Gastrocnemius medialis (tissue), 4 donors: ENCODE results near the gene DHX40. TPM values are rescaled to one million over a fixed set of nuclear protein-coding genes. Genes with fewer than 3 reads are reported as not detected.
"Not testable (repeated sequence)": the region's sequence is repeated elsewhere in the genome, so short reads cannot be mapped to it uniquely, and the experiment has no call there.

Experiments used
- ATAC-seq, 2 donors: fragments of 150-250 bp; one replicate each; pipeline ENCODE4 v1.9.1; 2016
- DNase-seq, 2 donors: peaks; one replicate each; pipeline ENCODE4 v3.0.0-alpha.2; 2019
- H3K27ac ChIP-seq, 4 donors: fragments of 200-600 bp; sonication (generic); 1 replicate in 1 of 4; 2 replicates in 3 of 4; pipeline ENCODE4 v1.5.1; 2016 to 2018; ENCODE audit warnings: mild to moderate bottlenecking in 2 of 4, moderate library complexity in 1 of 4
- H3K27me3 ChIP-seq, 3 donors: fragments of 200-600 bp; sonication (generic) in 2 of 3; 1 replicate in 1 of 3; 2 replicates in 2 of 3; pipeline versions ENCODE4 v1.5.1 to v1.6.0; 2016 to 2019; ENCODE audit warnings: mild to moderate bottlenecking in 1 of 3, moderate library complexity in 1 of 3
- H3K36me3 ChIP-seq, 2 donors: fragments of 200-600 bp; sonication (generic) in 1 of 2; one replicate each; pipeline ENCODE4 v1.5.1; 2017 to 2018
- H3K4me1 ChIP-seq, 2 donors: fragments of 200-600 bp; sonication (generic) in 1 of 2; one replicate each; pipeline ENCODE4 v1.5.1; 2016 to 2017; ENCODE audit warnings: mild to moderate bottlenecking in 2 of 2
- H3K4me3 ChIP-seq, 4 donors: fragments of 200-600 bp; sonication (generic) in 3 of 4; 1 replicate in 1 of 4; 2 replicates in 3 of 4; pipeline ENCODE4 v1.5.1; 2016 to 2019; ENCODE audit warnings: mild to moderate bottlenecking in 2 of 4
- H3K9me3 ChIP-seq, 3 donors: fragments of 200-600 bp; sonication (generic) in 2 of 3; 1 replicate in 1 of 3; 2 replicates in 2 of 3; pipeline ENCODE4 v1.5.1; 2016 to 2019
- POLR2A ChIP-seq, 2 donors: fragments of 450-650 bp; IDR thresholded peaks; one replicate each; pipeline ENCODE4 v1.6.1; 2017; ENCODE audit warnings: antibody characterized with exemption in 2 of 2, mild to moderate bottlenecking in 2 of 2, moderate library complexity in 2 of 2
- in situ Hi-C, 4 donors: fragments of 200-750 bp; cut with MboI; loops; one replicate each; pipeline versions ENCODE4 v1.15.0 to v1.8.0; 2017; ENCODE audit warnings: low sequenced_read_pairs in 4 of 4
- intact Hi-C: fragments of 100-400 bp; cut with DNase I; formaldehyde crosslinking; loops from one replicate; pipeline ENCODE4 v1.15.1; 2023; ENCODE audit warnings: low total_unique reads
- total RNA-seq, 4 donors: library from RNA; depleted of rRNA; stranded (reverse); fragments of >200 nt; gene quantifications; one replicate each; pipeline versions ENCODE4 v1.1.0 to v1.2.3, GENCODE V29; 2016
- TF ChIP-seq, protein P1 (sequence below), 5 experiments: fragments of 450-650 bp in 3 of 5; fragments of 200-600 bp in 2 of 5; sonication (generic) in 2 of 5; IDR thresholded peaks in 4 of 5; conservative IDR thresholded peaks in 1 of 5; 1 replicate in 4 of 5; 2 replicates in 1 of 5; pipeline ENCODE4 v1.5.1; 2016 to 2019; ENCODE audit warnings: antibody characterized with exemption in 5 of 5, mild to moderate bottlenecking in 3 of 5, moderate library complexity in 3 of 5

Gene DHX40
- total RNA-seq, 4 donors from 2014 or later: 21.2 to 32.2 (median 26.9) TPM

DNA sequence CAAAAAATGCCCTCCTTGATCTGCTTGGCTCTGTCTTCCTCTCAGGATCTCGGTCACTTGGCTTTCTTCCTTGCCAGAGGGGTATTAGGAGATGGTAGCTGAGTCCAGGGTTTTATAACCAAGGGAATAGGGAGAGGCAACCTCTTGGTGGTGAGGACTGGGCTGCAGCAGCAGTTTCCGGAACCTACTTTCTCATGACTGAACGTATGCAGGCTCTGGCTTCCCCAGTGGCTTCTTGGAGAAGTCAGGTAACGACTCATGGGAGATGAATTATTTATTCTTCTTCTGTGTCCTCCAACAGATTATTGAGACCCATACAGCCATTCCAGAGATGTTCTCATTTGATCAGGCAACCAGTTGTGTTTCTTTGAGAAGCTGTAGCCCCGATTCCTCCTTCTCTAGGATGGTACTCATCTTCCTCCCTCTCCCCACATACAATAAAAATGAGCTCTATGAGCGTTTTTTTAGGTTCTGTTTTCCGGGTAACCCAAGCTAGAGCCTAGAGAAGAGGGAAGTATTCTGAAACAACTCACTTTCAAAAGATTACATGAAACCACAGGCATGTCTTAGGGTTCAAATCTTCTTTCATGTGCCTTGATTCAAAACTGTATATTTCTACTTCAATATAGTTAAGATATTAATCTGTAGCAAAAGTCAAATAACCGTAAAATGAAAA is 22.3 kb upstream of the DHX40 start:
- DNase-seq (no peak), ATAC-seq (no peak)
- H3K4me1 ChIP-seq: no peaks in the 10 kb centered on the region
- H3K27ac ChIP-seq: no peak overlapping the region
- in situ Hi-C loops: no loop called here
- no peak overlapping the region for H3K4me3 ChIP-seq
- no peaks in the 10 kb centered on the region for H3K9me3 ChIP-seq
- H3K27me3 ChIP-seq: no peaks in the 10 kb centered on the region
- intact Hi-C loops: loop anchor here (5.0 kb wide), 1 partner anchor 514 kb away; no protein-coding TSS in a partner anchor
- no peak for TF ChIP-seq POLR2A (IDR thresholded peaks at IDR 0.05)
- TF ChIP-seq, protein P1, sequence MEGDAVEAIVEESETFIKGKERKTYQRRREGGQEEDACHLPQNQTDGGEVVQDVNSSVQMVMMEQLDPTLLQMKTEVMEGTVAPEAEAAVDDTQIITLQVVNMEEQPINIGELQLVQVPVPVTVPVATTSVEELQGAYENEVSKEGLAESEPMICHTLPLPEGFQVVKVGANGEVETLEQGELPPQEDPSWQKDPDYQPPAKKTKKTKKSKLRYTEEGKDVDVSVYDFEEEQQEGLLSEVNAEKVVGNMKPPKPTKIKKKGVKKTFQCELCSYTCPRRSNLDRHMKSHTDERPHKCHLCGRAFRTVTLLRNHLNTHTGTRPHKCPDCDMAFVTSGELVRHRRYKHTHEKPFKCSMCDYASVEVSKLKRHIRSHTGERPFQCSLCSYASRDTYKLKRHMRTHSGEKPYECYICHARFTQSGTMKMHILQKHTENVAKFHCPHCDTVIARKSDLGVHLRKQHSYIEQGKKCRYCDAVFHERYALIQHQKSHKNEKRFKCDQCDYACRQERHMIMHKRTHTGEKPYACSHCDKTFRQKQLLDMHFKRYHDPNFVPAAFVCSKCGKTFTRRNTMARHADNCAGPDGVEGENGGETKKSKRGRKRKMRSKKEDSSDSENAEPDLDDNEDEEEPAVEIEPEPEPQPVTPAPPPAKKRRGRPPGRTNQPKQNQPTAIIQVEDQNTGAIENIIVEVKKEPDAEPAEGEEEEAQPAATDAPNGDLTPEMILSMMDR (IDR thresholded peaks at IDR 0.05 in 4 of 5, conservative IDR thresholded peaks at IDR 0.05 in 1 of 5): no peak
- no peaks in the 10 kb centered on the region for H3K36me3 ChIP-seq

DNA sequence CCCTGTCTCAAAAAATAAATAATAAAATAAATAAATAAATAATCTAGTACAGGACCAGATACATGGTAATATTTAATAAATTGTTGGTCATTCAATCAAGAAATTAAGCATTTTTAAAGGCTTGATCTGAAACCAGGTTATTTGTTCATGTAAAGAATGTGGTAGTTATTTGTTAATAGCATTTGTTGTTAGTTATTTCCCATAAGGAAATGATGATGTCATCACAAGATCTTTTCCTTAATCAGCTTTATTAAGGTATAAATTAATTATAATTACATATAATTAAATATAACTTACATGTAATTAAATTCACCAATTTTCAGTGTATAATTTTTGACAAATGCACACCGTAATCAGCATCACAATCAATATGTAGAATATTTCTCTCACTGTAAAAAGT is 19.5 kb upstream of the DHX40 start:
- TF ChIP-seq, protein P1 (IDR thresholded peaks at IDR 0.05 in 4 of 5, conservative IDR thresholded peaks at IDR 0.05 in 1 of 5): no peak
- no peak for TF ChIP-seq POLR2A (IDR thresholded peaks at IDR 0.05)
- no peaks in the 10 kb centered on the region for H3K9me3 ChIP-seq
- ATAC-seq (no peak), DNase-seq (no peak)
- H3K4me3 ChIP-seq: no peak overlapping the region
- no peaks in the 10 kb centered on the region for H3K36me3 ChIP-seq
- H3K27me3 ChIP-seq: no peaks in the 10 kb centered on the region
- in situ Hi-C loops: no loop called here
- no peaks in the 10 kb centered on the region for H3K4me1 ChIP-seq
- no peak overlapping the region for H3K27ac ChIP-seq
- intact Hi-C loops: no loop called here

DNA sequence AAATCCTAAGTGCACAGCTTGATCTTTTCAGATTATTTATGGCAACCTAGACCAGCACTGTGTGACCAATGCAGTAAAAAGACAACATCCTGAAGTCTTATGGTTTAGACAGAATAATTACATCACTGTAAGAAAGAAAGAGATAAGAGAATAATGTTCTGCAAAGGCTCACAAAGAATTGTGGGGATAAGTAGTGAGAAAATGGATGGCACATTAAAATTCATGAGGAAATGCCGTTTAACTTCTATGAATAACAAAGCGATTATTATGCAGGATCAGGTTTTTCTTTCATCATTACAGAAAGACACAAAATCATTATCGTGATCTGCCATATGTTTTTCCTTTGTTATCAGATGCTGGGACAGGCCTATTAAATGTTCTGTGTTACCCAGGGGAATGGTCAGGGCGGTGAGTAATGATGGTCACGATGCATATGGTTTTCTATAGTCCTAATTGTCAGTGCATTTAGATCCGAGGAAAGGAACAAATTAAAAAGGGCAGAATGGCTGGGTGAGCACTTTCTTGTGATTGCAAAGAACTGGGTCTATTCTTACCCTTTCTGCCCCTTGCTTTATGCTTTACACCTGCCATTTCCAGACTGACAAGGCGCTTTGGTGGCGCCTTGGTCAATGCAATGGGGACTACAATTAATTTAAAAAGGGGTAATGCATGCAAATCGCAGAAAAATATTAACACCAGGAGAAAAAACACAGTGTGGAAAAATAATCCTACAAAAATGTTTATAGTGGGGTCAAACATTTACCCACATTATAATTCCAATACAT is 18.1 kb upstream of the DHX40 start:
- in situ Hi-C loops: no loop called here

DNA sequence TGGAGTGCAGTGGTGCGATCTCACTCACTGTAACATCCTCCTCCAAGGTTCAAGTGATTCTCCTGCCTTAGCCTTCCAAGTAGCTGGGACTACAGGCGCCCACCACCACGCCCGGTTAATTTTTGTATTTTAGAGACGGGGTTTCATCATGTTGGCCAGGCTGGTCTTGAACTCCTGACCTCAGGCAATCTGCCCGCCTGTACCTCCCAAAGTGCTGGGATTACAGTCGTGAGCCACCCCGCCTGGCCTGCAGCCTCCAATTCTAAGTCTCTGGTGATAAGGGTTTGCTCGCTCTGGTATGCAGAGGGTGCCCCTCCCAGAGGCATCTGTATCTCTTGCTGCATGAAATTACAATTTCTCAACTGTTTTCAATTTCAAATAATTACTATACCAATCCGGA is 16.4 kb upstream of the DHX40 start:
- intact Hi-C loops, H3K27me3 ChIP-seq, H3K27ac ChIP-seq, H3K36me3 ChIP-seq, H3K4me3 ChIP-seq, H3K9me3 ChIP-seq, in situ Hi-C loops, H3K4me1 ChIP-seq, ATAC-seq, DNase-seq: not testable (repeated sequence)

More for the DNA sequence above, 18.1 kb upstream of the DHX40 start:
- intact Hi-C loops: no loop called here
- ATAC-seq (no peak), DNase-seq (no peak)
- no peak for TF ChIP-seq POLR2A (IDR thresholded peaks at IDR 0.05)
- TF ChIP-seq, protein P1 (IDR thresholded peaks at IDR 0.05 in 4 of 5, conservative IDR thresholded peaks at IDR 0.05 in 1 of 5): no peak
- Histone ChIP-seq H3K36me3 (no peaks in the 10 kb centered on the region), H3K27me3 (no peaks in the 10 kb centered on the region), H3K4me3 (no peak overlapping the region), H3K9me3 (no peaks in the 10 kb centered on the region), H3K4me1 (no peaks in the 10 kb centered on the region), H3K27ac (no peak overlapping the region)

DNA sequence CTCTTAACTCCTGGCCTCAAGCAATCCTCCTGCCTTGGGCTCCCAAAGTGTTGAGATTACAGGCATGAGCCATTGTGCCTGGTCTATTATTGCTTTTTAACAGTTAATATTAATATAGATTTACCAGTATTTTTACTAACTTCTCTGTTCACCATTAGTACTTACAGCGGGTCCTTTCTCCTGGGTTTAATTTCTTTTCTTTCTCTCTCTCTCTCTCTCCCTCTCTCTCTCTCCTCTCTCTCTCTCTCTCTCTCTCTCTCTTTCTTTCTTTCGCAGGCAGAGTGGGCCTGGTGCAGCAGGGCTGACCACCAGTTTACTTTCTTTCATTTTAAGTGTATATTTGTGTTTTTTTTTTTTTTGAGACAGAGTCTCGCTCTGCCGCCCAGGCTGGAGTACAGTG is 14.7 kb upstream of the DHX40 start:
- Histone ChIP-seq H3K4me1 (no peaks in the 10 kb centered on the region), H3K4me3 (no peak overlapping the region), H3K27me3 (no peaks in the 10 kb centered on the region), H3K9me3 (no peaks in the 10 kb centered on the region), H3K27ac (no peak overlapping the region), H3K36me3 (no peaks in the 10 kb centered on the region)
- TF ChIP-seq, protein P1 (IDR thresholded peaks at IDR 0.05 in 4 of 5, conservative IDR thresholded peaks at IDR 0.05 in 1 of 5): no peak
- no peak for TF ChIP-seq POLR2A (IDR thresholded peaks at IDR 0.05)
- ATAC-seq (no peak), DNase-seq (no peak)
- in situ Hi-C loops: loop anchor here in 1 of 4 donors (25.0 kb wide), 1 partner anchor 238 kb away; no protein-coding TSS in a partner anchor
- intact Hi-C loops: no loop called here
